GM12873 (cell line): ENCODE measurements around the gene CSNK2B.
A peak's percentile ranks its signal among the peaks of the same experiment; 100 is the strongest.

Experiments used
- CTCF ChIP-seq: IDR thresholded peaks from 2 replicates; pipeline ENCODE4 v1.5.1; 2012; ENCODE audit warnings: low read depth, mild to moderate bottlenecking, moderate library complexity, low read length, control low read depth; ENCODE audit not compliant: insufficient read depth; ENCODE audit errors: missing control alignments

The CSNK2B gene

DNA sequence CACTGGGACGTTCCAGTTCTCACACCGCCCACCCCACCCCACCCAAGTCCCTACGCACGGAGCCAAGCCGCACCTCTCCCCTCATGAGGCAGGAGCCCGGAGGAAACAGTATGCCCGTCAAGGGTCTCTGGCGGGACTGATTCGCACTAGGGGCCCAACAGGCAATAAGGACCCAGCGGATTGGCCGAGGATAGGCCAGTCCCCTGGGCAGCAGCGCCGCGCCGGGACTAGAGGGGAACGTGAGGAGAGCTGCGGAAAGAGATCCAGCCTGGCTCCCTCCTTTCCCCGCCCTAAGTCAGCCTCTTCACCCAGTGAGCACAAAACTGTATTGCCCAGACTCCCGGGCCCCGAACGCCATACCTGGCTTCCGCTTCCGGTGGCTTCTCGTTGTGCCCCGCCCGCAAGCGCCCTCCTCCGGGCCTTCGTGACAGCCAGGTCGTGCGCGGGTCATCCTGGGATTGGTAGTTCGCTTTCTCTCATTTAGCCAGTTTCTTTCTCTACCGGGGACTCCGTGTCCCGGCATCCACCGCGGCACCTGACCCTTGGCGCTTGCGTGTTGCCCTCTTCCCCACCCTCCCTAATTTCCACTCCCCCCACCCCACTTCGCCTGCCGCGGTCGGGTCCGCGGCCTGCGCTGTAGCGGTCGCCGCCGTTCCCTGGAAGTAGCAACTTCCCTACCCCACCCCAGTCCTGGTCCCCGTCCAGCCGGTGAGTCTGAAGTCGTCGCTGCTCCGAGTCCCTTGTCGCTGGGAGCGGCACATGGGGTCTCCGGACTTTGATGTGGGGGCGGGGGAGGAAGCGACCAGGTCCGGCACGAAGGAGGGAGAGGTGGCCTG is at the start of gene CSNK2B:
CSNK2B (plus strand) TSS at position 580 of the 836 bp plus-strand sequence. CDS start 752 bp downstream, outside the sequence.
- TF ChIP-seq CTCF: peak; percentile 19

GRCh38 chr6:31617010-31617409 is 48.9 kb upstream of the CSNK2B start:
- no peak for TF ChIP-seq CTCF

GRCh38 chr6:31619805-31620585 is 45.9 kb upstream of the CSNK2B start:
- no peak for TF ChIP-seq CTCF

DNA sequence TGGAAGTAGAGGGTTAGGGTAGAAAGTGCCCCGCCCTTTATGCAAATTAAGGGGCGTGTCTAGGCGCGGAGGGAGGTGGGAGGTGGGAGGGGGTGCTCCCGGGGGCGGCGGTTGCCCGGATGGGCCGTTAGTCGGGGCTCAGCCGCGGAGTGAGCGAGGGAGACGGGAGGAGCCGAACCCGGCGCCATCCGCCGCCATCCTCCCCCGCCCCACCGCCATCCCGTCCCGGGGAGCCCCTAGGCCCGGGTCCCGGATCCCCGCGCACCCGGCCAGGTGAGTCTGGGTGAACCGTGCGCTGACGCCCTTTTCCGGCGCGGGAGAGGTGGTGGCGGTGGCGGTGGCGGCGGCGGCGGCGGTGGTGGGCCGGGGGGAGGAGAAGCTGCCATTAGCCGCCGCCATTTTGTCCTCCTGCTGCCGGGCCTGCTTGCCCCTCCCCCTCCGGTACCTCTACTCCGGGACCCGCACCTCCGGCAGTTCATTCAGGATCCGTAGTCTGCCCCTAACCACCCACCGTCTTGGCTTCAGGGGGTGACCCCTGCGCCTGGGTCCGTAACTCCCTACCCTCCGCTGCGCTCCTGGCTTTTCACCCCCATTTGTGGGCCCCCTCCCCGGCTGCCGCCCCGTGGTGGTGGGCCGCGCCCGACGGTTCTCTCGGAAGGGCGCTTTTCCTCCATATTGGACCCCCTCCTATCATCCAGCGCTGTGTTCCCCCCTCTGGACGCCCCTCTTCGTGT is 45.1 kb upstream of the CSNK2B start, which contains the start of gene PRRC2A:
PRRC2A (plus strand) TSS at position 130 of the 734 bp plus-strand sequence. CDS start 2,075 bp downstream, outside the sequence.
- no peak for TF ChIP-seq CTCF

- TF ChIP-seq CTCF: no peak
Observed at GRCh38 chr6:31621320-31621939, 44.5 kb upstream of the CSNK2B start.

DNA sequence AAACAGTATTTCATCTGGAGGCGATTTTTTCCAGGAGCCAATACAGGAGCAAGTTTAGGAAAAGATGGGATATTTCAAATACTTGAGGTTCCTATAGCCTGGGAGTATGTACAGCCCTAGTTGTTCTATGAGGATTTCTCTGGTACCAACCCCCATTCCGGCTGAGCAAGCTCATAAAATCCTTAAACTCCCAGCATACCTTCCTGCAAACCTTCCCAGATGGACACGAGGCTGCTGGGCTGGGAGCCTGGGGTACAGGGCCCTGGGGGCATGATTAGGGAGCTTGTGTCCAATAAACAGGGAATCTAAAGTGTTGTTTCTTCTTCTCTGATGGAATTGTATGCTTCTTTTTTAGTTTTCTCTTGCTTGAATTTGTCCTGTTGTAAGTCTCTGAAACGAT is 43.9 kb upstream of the CSNK2B start:
- TF ChIP-seq CTCF: no peak
